K562 (cell line): ENCODE data around the gene CELSR1. TPM values are rescaled to one million over a fixed set of nuclear protein-coding genes. Genes with fewer than 3 reads are reported as not detected.
A peak's percentile ranks its signal among the peaks of the same experiment; 100 is the strongest.

Source experiments
- ATF7 ChIP-seq: fragments of 450-650 bp; IDR thresholded peaks from 2 replicates; pipeline ENCODE4 v1.7.1; 2014; ENCODE audit warnings: mild to moderate bottlenecking, moderate library complexity
- CBX5 ChIP-seq: IDR thresholded peaks from 2 replicates; pipeline ENCODE4 v1.6.1; 2014; ENCODE audit warnings: low read depth, borderline replicate concordance
- FOXO4 ChIP-seq: fragments of 450-650 bp; formaldehyde crosslinking; IDR thresholded peaks from 2 replicates; pipeline ENCODE4 v1.4.0; 2020; ENCODE audit warnings: mild to moderate bottlenecking, moderate library complexity
- HIVEP1 ChIP-seq: fragments of 250-450 bp; sonication (Bioruptor Pico); IDR thresholded peaks from 2 replicates; pipeline ENCODE4 v1.4.0; 2020; ENCODE audit warnings: mild to moderate bottlenecking
- MNT ChIP-seq, 2 experiments: fragments of 450-650 bp; conservative IDR thresholded peaks; 2 replicates each; pipeline ENCODE4 v1.6.1; 2017; ENCODE audit warnings: mild to moderate bottlenecking in 2 of 2, moderate library complexity in 2 of 2
- MXI1 ChIP-seq: IDR thresholded peaks from 2 replicates; pipeline ENCODE4 v1.6.1; 2011; ENCODE audit warnings: low read depth, mild to moderate bottlenecking, improper control_type of control experiment, low read length
- NFIC ChIP-seq: fragments of 450-650 bp; IDR thresholded peaks from 2 replicates; pipeline ENCODE4 v1.6.1; 2017; ENCODE audit warnings: mild to moderate bottlenecking, inconsistent platforms
- POLR2G ChIP-seq: fragments of 200-400 bp; formaldehyde crosslinking; IDR thresholded peaks from 2 replicates; pipeline ENCODE4 v1.6.1; 2017; ENCODE audit warnings: low read depth, mild to moderate bottlenecking, antibody characterized with exemption, low read length, moderate library complexity
- PRDM10 ChIP-seq: fragments of 450-650 bp; IDR thresholded peaks from 2 replicates; pipeline ENCODE4 v1.6.1; 2018; ENCODE audit not compliant: partially characterized antibody
- PYGO2 ChIP-seq: fragments of 450-650 bp; IDR thresholded peaks from 2 replicates; pipeline ENCODE4 v1.6.1; 2016; ENCODE audit warnings: mild to moderate bottlenecking, missing genetic modification characterization, moderate library complexity, missing compliant biosample characterization
- RFX1 ChIP-seq: fragments of 450-650 bp; IDR thresholded peaks from 2 replicates; pipeline ENCODE4 v1.6.1; 2016; ENCODE audit warnings: mild to moderate bottlenecking, moderate library complexity
- ZNF384 ChIP-seq: IDR thresholded peaks from 2 replicates; pipeline ENCODE4 v1.6.1; 2012; ENCODE audit warnings: low read depth, low read length, improper control_type of control experiment
- ZNF609 ChIP-seq: sonication (generic); formaldehyde crosslinking; IDR thresholded peaks from 2 replicates; pipeline ENCODE4 v1.8.1; 2023; ENCODE audit warnings: missing genetic modification reagents, mild to moderate bottlenecking, borderline replicate concordance
- polyA plus RNA-seq, 8 experiments: library from polyadenylated mRNA; depleted of rRNA in 4 of 8; stranded (reverse) in 5 of 8; unstranded in 3 of 8; fragments of >200 nt; fragmentation: Nextera tagmentation in 2 of 8; fragmentation: Illumina TruSeq in 1 of 8; extraction: Ambion mirVana in 2 of 8; extraction: Trizol in 1 of 8; gene quantifications; 2 replicates each; pipeline versions ENCODE4 v1.2.1 to v1.2.3, GENCODE V29; 2011 to 2014; ENCODE audit warnings: inconsistent platforms in 1 of 8, missing spikeins in 1 of 8
- total RNA-seq, 7 experiments: library from RNA; depleted of rRNA in 6 of 7; stranded (reverse); fragments of >200 nt in 6 of 7; fragmentation: Illumina TruSeq in 2 of 7; extraction: Trizol in 2 of 7; gene quantifications; 2 replicates each; pipeline versions ENCODE4 v1.2.1 to v1.2.3, GENCODE V29; 2011 to 2021; ENCODE audit warnings: low replicate concordance in 1 of 7

Gene CELSR1
- total and polyA plus RNA-seq, 9 of the 15 experiments (the other 6 are each of a cell fraction or from before 2014, with no cell fraction given): under 0.01 to 0.09 TPM; not detected in 7

- peak in 1 of 2 experiments; percentile 51; a peak in 1 of 4 replicates for TF ChIP-seq MNT (conservative IDR thresholded peaks at IDR 0.05)
- TF ChIP-seq NFIC: peak; percentile 59
- TF ChIP-seq ZNF384: no peak
- no peak for TF ChIP-seq PYGO2 (tag)
- no peak for TF ChIP-seq MXI1
- TF ChIP-seq FOXO4: no peak
- no peak for TF ChIP-seq HIVEP1 (CRISPR knock-in tag)
- 0 out of 2 replicates have a peak, but pooled peaks have one; percentile 12 for TF ChIP-seq ATF7
- no peak for TF ChIP-seq PRDM10
- 0 out of 2 replicates have a peak, but pooled peaks have one; percentile 28 for TF ChIP-seq POLR2G
- no peak for TF ChIP-seq ZNF609 (CRISPR knock-in tag)
- TF ChIP-seq RFX1: no peak
- TF ChIP-seq CBX5: no peak
These were observed 146.6 kb downstream of the CELSR1 start (continued) for GRCh38 chr22:46390652-46391301.
